Transverse colon (tissue), 4 donors: ENCODE results near the gene DCTD.

Experiments used
- EP300 ChIP-seq: sonication (generic); formaldehyde crosslinking; IDR thresholded peaks from one replicate; pipeline ENCODE4 v1.6.1; 2017; ENCODE audit warnings: antibody characterized with exemption, low read depth
- POLR2AphosphoS5 ChIP-seq, 3 donors: sonication (generic); formaldehyde crosslinking; IDR thresholded peaks; one replicate each; pipeline ENCODE4 v1.6.1; 2016; ENCODE audit warnings: antibody characterized with exemption in 3 of 3
- TF ChIP-seq, protein P1 (sequence below), 5 experiments: fragments of 200-600 bp in 3 of 5; fragments of 450-650 bp in 2 of 5; sonication (generic) in 3 of 5; IDR thresholded peaks; 1 replicate in 2 of 5; 2 replicates in 3 of 5; pipeline ENCODE4 v1.5.1; 2016 to 2017; ENCODE audit warnings: antibody characterized with exemption in 5 of 5, inconsistent platforms in 3 of 5, mild to moderate bottlenecking in 2 of 5, moderate library complexity in 1 of 5

DNA sequence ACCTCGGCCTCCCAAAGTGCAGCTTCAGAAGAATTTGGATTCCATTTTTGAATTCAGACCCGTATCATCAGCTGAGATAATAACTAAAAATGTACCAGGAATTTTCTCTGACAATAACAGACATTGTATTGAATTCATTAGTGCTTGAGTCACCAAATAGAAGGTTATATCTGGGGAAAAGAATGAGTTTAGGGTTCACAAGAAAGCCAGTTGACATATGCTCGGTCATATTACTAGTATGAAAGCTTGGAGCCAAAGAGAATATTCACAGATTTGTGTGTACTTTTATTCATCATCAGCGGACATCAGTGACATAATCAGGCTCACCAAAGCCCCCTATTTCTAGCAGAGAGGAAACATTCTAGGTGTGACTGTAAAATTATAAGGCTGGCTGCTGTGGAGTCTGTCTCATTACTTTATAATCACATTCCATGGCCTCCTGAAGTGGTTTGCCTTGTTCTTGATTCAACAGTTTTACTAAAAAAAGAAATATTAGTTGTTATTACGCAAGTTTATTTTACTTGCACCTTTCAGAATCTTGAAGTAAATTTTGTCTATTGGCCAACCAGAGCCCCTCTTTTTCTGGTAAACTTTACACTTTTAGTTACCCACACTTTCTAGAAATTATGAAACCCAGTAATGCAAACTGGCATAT is 14.6 kb upstream of the DCTD start:
- TF ChIP-seq POLR2AphosphoS5 (IDR thresholded peaks at IDR 0.05), result no peak
- TF ChIP-seq EP300, result no peak
- TF ChIP-seq, protein P1, sequence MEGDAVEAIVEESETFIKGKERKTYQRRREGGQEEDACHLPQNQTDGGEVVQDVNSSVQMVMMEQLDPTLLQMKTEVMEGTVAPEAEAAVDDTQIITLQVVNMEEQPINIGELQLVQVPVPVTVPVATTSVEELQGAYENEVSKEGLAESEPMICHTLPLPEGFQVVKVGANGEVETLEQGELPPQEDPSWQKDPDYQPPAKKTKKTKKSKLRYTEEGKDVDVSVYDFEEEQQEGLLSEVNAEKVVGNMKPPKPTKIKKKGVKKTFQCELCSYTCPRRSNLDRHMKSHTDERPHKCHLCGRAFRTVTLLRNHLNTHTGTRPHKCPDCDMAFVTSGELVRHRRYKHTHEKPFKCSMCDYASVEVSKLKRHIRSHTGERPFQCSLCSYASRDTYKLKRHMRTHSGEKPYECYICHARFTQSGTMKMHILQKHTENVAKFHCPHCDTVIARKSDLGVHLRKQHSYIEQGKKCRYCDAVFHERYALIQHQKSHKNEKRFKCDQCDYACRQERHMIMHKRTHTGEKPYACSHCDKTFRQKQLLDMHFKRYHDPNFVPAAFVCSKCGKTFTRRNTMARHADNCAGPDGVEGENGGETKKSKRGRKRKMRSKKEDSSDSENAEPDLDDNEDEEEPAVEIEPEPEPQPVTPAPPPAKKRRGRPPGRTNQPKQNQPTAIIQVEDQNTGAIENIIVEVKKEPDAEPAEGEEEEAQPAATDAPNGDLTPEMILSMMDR (IDR thresholded peaks at IDR 0.05), result no peak
